Activated naive CD4-positive, alpha-beta T cell treated with anti-CD3 and anti-CD28 coated beads, Interleukin-2, amount 50 U/mL, for 72 hours (primary cell): Measurements from ENCODE around the gene TMPRSS9. TPM values are rescaled to one million over a fixed set of nuclear protein-coding genes. Genes with fewer than 3 reads are reported as not detected.

Experiments used
- ATAC-seq, 2 donors: fragments of 150-1000 bp; cut with Tn5 transposase; 2 replicates each; pipeline ENCODE4 v1.10.0; 2021; ENCODE audit warnings: mild to moderate bottlenecking in 2 of 2, moderate library complexity in 2 of 2
- DNase-seq, 2 donors: peaks; one replicate each; pipeline ENCODE4 v3.0.0; 2021 to 2022; ENCODE audit warnings: low spot score in 2 of 2
- H3K27ac Mint-ChIP-seq, 2 donors: one replicate each; pipeline ENCODE4 v1.8.0; 2022; ENCODE audit warnings: mild to moderate bottlenecking in 2 of 2, mixed read lengths in 2 of 2
- H3K36me3 Mint-ChIP-seq, 2 donors: one replicate each; pipeline ENCODE4 v1.8.0; 2022; ENCODE audit warnings: mixed read lengths in 2 of 2
- H3K9me3 Mint-ChIP-seq, 2 donors: one replicate each; pipeline ENCODE4 v1.8.0; 2022; ENCODE audit warnings: mixed read lengths in 2 of 2
- total RNA-seq, 2 donors: library from RNA; stranded (reverse); gene quantifications; one replicate each; pipeline ENCODE4 v1.2.3, GENCODE V29; 2022

TMPRSS9 gene
- total RNA-seq, 2 donors from 2014 or later, result not detected

DNA sequence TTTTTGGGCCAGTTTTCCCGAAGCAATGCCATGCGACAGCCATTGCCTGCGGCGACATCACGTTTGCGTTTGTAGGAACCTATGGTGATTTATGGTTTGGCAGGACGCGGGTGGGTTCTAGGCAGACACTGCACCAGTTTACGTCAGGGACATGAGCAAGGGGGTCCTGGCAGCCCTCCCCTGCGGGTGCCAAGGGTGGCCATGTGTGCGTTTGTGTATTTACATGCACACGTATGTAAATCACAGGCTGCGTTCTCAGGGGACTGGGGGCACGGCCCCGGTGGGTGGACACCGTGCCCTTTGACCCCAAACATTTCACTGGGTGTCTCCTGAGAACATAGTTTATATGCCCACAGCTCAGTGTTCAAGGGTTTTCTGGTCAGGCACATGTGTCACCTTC, 9.4 kb upstream of the TMPRSS9 start:
- DNase-seq (no peak), ATAC-seq (no peak)
- Mint-ChIP-seq H3K36me3 (peaks cover 0 to 4% of the 10 kb centered on the region in 2 donors), H3K27ac (no peak overlapping the region), H3K9me3 (no peaks in the 10 kb centered on the region)

DNA sequence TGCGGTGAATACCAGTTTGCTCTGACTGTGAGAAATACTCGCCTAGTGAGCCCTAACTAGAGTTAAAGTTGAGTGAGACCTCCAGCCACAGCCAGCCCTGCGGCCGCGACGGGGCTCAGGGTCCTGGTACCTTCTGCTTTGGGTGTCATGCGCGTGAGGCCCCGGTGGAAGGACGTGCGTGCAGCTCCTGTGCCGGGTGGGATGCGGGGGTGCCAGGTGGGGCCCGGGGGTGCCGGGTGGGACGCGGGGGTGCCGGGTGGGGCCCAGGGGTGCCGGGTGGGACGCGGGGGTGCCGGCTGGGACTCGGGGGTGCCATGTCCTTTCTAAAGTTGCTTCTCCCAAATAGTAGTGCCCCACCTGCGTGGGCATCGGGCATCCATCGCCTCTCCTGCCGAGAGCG, 8.5 kb upstream of the TMPRSS9 start:
- ATAC-seq, result no peak
- no peaks in the 10 kb centered on the region for H3K36me3 Mint-ChIP-seq
- H3K27ac Mint-ChIP-seq, result no peak overlapping the region
- no peak for DNase-seq
- H3K9me3 Mint-ChIP-seq, result no peaks in the 10 kb centered on the region

DNA sequence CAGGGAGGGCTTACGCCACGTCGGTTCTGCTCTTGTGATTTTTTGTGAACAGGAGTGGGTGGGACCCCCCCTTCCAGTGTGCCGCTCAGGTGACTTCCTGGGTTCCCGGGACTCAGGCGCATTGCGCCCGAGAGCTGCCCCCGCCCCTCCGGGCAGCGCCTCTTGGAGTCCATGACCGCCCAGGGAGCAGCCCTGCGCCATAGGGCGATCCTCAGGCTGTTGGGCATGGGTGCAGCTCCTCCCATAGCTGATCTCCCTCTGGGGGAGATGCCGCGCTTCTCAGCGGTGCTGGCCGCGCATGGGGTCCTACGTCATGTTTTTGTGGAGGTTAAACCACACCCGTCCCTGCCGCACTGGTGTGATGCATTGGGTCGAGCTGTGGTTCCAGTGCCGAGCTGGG, 7.9 kb upstream of the TMPRSS9 start:
- Mint-ChIP-seq H3K9me3 (no peaks in the 10 kb centered on the region), H3K27ac (no peak overlapping the region), H3K36me3 (no peaks in the 10 kb centered on the region)
- no peak for DNase-seq
- no peak for ATAC-seq

DNA sequence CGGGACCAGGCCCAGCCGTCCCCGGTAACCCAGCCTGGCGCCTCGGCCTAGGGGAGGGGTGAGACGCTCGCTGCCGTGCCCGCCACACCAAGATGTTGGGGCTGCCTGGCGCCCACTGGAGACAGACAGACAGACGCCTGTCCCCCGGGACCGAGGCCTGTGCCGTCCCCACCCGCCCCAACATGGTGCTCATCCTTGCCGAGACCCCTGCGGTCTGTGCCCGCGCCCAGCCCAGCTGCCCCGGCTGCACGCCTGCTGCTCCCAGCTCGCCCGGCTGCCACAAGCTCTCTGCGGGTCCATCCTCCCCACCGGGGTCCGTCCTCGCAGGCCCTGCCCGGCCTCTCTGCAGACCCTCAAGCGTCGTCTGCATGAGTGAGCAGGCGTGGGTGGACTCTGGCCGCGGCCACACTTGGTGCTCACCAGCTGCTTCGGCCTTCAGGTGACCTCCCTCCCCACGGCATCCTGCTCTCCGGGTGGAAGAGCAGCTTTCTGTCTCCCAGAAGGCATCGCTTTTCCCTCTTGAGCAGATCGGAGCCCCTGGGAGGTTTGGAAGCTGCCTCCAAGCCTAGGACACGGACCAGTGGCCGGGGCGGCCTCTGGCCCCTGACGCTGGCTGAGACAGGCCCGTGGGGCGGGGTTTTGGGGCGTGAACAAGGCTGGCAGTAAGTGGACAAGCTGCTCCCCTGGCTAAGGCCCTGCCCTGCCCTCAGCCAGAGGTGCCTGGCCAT, 6.7 kb upstream of the TMPRSS9 start:
- H3K9me3 Mint-ChIP-seq, result no peaks in the 10 kb centered on the region
- no peaks in the 10 kb centered on the region for H3K36me3 Mint-ChIP-seq
- ATAC-seq (no peak), DNase-seq (no peak)
- no peak overlapping the region for H3K27ac Mint-ChIP-seq

DNA sequence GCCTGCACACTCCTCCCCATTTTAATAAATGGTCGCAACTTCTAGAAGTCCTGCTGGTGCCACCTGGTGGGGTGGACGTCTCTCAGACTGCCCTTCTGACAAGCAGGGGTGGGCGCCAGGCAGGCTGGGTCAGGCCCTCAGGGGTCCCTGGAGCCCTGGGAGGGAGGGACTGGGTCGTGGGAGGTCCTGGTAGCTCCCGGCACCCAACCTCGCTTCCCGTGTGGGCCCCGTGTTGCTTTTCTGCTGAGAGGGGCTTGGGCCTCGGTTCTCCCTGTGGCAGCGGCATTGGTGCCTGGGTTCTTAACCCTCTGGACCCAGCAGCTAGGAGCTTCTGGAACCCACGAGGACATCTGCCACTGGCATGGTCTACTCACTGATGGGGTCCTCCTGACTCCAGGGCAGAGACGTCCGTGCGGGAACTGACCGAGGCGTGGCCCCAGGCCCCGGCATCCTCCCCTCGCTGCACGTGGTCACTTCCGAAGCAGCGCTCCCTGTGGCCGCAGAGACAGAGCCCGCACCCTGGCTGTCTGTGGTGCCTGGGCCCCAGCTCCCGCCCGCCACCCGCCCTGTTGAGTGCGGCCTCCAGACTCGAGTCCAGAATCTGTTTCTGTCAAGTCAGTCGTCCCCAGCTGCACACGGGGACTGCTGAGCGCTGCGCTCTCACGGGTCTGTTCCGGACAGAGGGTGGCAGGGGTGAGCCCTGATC, 6.0 kb upstream of the TMPRSS9 start:
- DNase-seq (no peak), ATAC-seq (no peak)
- Mint-ChIP-seq H3K36me3 (no peaks in the 10 kb centered on the region), H3K9me3 (no peaks in the 10 kb centered on the region), H3K27ac (no peak overlapping the region)

DNA sequence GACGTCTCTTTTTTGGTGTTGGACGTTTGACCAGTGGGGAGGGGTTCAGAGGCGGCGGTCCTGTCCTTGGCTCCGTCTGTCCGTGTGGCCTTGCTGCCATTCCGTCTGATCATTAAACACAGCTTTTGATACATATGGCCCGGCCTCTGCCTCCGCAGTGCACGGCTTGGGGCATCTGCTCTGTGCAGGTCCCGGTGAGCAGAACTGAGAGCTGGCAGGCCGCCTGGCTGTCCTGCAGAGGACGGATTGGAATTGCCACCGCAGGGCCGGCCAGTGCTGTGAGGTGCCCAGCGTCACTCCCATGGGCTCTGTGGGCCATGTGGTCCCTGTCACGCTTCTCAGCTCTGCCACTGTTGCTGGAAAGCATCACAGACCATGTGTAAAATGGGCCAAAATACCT, 5.4 kb upstream of the TMPRSS9 start:
- no peak for ATAC-seq

DNA sequence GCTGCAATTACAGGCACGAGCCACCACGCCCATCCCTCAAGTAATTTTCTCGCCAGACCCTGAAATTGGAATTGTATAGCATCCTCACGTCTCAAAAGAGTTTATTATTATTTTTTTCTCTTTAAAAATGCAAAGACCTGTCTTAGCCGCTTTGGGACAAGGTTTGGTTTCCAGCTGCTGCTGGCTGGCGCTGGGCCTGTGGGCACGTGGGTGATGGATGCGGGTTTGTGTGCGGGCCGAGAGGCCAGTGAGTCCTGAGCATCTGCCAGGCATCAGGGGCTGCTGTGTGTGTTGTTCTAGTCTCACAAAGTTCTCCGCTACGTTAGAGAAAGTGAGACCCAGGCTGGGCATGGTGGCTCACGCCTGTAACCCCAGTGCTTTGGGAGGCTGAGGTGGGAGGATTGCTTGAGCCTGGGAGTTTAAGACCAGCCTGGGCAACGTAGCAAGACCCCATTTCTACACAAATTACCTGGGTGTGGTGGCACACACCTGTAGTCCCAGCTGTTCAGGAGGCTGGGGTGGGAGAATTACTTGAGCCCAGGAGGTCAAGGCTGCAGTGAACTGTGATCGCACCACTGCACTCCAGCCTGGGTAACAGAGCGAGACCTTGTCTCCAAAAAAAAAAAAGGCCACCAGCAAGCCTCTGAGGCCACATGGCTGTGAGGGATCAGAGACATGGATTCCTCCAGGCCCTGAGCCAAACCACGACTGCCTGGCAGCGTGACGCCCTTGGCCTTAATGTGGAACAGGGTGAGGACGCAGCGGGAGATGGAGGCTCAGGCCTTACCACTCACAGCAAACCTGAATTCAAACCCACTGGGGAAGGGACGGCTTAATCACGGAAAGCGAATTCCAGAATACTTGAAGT, 4.7 kb upstream of the TMPRSS9 start:
- no peak overlapping the region for H3K27ac Mint-ChIP-seq
- ATAC-seq (no peak), DNase-seq (no peak)
- no peaks in the 10 kb centered on the region for H3K36me3 Mint-ChIP-seq
- H3K9me3 Mint-ChIP-seq, result no peaks in the 10 kb centered on the region

More for the DNA sequence above, 5.4 kb upstream of the TMPRSS9 start:
- no peak for DNase-seq
- Mint-ChIP-seq H3K27ac (peak overlapping the region in 1 of 2 donors; percentile 55), H3K36me3 (no peaks in the 10 kb centered on the region), H3K9me3 (no peaks in the 10 kb centered on the region)

DNA sequence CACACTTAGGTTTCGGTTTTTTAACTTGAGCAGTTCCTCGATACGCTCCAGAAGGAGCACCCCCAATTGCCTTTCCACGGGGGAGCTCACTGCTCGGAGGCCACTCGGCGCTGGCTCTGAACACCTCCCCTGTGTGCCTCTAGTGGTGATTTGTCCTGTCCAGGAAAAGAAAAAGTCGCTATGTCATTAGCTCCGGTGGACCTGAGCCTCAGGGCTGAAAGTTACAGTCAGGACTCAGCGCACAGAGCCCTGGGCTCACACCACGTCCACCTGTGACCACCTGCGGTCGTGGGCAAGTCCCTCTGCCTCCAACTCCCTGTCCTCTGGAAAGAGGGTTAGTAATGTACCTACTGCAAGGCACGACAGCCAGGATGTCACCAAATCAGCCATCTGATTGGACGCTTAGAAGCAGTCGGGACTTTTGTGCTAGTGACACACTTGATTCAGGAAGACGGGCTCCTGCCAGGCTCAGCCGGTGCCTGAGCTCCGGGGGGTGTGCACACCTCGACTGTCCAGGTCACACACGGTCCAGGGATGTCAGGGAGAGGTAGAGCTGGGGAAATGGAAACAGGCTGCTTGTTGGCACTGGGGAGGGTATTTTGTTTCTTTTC, 3.9 kb upstream of the TMPRSS9 start:
- ATAC-seq, result no peak
- no peaks in the 10 kb centered on the region for H3K9me3 Mint-ChIP-seq
- no peak for DNase-seq
- no peak overlapping the region for H3K27ac Mint-ChIP-seq
- H3K36me3 Mint-ChIP-seq, result no peaks in the 10 kb centered on the region

DNA sequence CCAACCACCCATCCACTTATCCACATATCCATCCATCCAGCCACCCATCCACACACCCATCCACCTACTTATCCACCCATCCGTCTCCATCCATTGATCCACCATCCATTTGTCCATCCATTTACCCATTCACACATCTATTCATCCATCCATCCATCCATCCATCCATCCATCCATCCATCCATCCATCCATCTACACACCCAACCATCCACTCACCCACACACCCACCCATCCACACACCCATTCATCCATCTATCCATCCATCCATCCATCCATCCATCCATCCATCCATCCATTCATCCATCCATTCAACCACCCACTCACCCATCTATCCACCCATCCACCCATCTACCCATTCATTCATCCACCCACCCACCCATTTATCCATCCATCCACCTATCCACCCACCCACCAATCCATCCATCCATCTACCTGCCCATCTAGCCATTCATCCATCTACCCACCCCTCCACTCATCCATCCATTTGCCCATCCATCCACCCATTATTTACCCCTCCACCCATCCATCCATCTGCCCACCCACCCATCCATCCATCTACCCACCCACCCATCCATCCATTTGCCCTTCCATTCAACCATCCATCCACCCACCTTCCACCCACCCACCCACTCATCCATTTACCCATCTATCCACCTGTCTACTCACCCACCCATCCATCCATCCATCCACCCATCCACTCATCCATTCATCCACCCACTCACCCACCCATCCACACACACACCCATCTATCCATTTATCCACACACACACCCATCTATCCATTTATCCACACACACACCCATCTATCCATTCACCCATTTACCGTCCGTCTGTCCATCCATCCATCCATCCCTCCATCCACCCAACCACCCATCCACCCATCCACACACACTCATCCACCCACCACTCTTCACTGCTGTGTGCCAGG, 2.5 kb upstream of the TMPRSS9 start:
- no peak for ATAC-seq
- H3K27ac Mint-ChIP-seq, result no peak overlapping the region
- no peaks in the 10 kb centered on the region for H3K36me3 Mint-ChIP-seq
- H3K9me3 Mint-ChIP-seq, result no peaks in the 10 kb centered on the region
- no peak for DNase-seq

DNA sequence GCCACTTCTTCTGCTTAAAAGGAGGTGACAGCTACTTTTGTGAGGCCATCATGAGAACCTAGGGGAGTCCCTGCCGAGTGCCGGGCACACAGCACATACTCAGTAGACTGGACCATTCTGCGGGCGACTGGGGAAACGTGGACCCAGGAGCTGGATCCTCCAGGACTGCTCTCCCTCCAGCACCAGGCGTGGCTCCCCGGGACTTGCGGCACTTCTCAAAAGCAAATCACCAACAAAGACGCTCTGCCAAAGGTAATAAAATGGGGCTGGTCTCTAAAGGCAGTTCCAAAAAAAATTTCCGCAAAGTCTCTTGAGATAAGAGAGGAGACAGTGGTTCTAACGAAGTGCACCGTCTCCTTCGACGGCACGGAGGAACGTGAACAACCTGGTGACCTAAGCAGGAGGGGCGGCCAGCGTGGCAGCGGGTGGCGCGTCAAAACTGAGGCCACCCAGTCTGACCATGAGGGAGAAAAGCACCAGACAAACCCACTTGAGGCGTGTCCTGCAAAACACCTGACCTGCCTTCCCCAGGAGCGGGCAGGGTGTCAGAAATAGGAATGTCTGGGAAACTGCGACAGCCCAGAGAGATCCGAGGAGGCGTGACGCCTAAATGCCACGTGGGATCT, 1.4 kb upstream of the TMPRSS9 start:
- no peak for ATAC-seq
- Mint-ChIP-seq H3K36me3 (no peaks in the 10 kb centered on the region), H3K27ac (no peak overlapping the region), H3K9me3 (no peaks in the 10 kb centered on the region)
- DNase-seq, result no peak

DNA sequence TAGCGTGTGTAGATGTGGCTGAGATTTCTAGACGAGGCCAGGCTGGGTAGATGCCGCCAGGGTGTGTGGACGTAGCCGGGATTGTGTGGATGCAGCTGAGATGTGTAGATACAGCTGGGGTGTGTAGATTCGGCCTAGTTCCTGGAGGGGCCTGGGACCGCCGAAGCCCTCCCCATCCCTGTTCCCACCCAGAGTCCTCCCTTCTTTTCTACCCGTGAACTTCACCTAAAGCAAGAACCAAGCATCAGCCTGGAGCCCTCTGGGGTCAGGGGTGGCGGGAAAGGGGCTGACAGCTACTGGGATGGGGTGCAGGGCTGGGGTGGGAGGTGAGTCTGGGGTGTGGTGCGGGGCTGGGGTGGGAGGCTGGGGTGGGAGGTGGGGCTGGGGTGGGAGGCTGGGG, 768 bp downstream of the TMPRSS9 start:
- Mint-ChIP-seq H3K9me3 (no peaks in the 10 kb centered on the region), H3K36me3 (no peaks in the 10 kb centered on the region), H3K27ac (no peak overlapping the region)
- no peak for DNase-seq
- ATAC-seq, result peak in 1 of 2 donors; percentile 20

DNA sequence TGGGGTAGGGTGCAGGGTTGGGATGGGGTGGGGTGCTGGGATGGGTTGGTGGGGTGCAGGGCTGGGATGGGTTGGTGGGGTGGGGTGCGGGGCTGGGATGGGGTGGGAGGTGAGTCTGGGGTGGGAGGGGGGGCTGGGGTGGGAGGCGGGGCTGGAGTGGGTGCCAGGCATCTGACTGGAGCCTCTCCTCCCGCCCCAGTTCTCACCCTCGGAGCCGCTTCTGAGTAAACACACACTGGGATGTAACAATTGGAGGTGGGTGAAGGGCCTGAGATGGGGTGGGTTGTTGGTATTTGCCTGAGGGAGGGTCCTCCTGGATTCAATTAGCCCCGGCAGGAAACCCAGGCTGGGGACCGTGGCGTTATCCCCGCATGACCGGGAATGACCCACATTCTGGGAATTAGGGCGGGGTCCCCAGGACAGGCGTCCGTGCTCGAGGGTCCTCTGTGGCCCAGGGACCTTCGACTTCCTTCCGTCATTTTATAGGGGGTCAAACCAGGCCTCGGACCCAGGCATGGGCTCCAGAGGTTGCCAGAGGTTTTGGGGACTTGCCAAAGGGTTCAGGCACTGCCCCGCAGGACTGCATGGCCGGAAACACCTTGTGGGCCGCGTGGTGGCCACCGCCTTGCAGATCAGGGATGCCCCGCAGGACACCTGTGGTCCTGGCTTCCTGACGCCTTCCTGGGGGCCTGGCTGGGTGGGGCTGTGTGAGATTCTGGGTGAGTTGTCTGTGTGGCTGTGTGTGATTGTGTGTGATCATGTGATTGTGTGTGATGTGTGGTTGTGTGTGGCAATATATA, 1.4 kb downstream of the TMPRSS9 start:
- Mint-ChIP-seq H3K27ac (no peak overlapping the region), H3K9me3 (no peaks in the 10 kb centered on the region), H3K36me3 (no peaks in the 10 kb centered on the region)
- no peak for DNase-seq
- no peak for ATAC-seq

DNA sequence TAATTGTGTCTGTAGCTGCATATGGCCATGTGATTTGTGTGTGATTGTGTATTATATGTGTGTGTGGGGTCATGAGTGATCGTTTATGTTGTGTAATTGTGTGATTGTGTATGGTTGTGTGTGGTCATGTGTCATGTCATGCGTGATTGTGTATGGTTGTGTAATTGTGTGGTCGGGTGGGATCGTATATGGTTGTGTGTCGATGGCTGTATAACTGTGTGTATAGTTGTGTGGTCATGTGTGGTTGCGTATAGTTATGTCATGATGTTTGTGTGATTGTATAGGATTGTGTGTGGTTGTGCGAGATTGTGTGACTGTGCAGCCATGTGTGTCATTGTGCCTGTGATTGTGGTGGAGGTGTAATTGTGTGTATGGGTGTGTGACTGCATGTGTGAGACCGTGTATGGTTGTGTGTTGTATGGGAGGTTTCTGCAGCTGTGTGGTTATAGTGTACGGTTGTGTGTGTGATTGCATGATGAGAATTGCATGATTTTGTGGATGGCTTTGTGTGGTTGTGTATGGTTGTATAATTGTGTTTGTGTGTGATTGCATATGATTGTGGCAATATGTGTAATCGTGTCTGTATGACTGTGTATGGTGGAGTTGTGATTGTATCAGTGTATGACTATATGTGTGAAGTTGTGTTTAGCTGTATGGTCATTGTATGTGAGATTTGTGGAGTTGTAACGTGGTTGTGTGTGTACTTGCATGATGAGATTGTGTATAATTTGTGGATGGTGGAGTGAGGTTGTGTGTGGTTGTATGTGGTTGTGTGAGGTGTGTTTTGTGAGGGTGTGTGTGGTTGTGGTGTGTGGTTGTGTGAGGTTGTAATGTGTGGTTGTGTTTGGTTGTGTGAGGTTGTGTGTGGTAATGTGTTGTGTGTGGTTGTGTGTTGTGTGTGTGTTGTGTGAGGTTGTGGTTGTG, 2.2 kb downstream of the TMPRSS9 start:
- no peaks in the 10 kb centered on the region for H3K36me3 Mint-ChIP-seq
- no peak overlapping the region for H3K27ac Mint-ChIP-seq
- DNase-seq, result no peak

DNA sequence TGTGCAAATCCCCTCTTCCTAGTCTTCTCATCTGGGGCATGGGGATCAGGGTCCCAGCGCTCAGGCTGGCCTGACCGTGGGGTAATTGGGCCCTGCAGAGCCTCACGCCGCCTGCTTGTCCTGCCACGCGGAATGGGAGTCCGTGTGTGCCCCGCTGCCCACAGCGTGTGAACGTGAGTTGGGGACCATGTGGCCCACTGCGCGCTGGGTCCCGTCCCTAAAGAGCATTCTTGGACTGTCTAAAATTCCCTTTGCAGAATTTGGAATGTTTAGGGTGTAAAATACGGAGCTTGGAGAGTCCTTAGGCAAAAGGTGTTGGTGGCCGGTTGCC, 2.9 kb downstream of the TMPRSS9 start:
- DNase-seq (no peak), ATAC-seq (no peak)
- Mint-ChIP-seq H3K36me3 (no peaks in the 10 kb centered on the region), H3K9me3 (no peaks in the 10 kb centered on the region), H3K27ac (no peak overlapping the region)

More for the DNA sequence above, 2.2 kb downstream of the TMPRSS9 start:
- no peaks in the 10 kb centered on the region for H3K9me3 Mint-ChIP-seq
- ATAC-seq, result no peak
